ENCODE data around the gene FBXO44. TPM values are rescaled to one million over a fixed set of nuclear protein-coding genes. Genes with fewer than 3 reads are reported as not detected.

Gene FBXO44
- total RNA-seq, 1 experiment from 2014 or later: not detected

DNA sequence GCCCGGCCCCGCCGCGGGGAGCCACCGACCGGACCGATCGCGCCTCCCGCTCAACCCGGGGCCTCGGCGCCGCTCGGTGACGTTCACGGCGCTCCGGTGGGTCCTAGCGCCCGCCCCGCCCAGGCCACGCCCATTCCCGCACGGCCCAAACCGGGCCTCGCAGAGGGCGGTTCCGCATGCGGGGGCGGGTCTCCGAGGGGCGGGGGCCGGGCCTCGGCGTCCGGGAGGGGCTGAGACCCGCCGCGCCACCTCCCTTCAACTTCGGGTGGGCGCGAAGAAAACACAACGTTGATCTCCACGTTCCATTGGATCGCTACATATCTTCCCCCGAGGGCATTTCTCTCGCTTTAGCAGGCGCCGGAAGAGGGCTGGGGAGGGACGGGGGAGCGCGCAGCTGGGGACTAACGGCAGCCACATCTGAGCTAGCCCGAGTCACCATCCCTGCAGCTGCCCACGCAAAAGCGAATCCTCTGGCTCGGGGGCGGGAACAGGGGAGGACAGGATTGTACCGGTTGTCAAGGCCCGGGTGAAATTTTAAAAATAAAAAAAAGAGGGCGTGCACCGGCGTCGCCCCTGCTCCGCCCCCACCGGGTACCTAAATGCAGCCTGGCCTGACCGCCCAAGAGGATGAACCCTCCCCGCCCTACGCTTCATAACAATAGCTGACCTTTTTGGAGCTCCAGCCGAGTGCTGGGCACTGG is 26.5 kb downstream of the FBXO44 start, which contains the start of gene MAD2L2:
Gene MAD2L2 (minus strand): TSS at position 78 of the 701 bp plus-strand sequence. CDS start 547 bp downstream, outside the sequence.
- DNase-seq: peak; percentile 94 to 96
- H3K27ac ChIP-seq: peak within 1 kb of the TSS; percentile 66
- no peaks in the 10 kb centered on the region for H3K27me3 ChIP-seq
- peaks cover 4% of the 10 kb centered on the region; the same call in 1 of the 2 replicates for H3K4me1 ChIP-seq
- H3K36me3 ChIP-seq: peaks cover 13% of the 10 kb centered on the region
- H3K4me3 ChIP-seq: peak within 1 kb of the TSS; percentile 84
- no peaks in the 10 kb centered on the region for H3K9me3 ChIP-seq (replicated peaks)

GRCh38 chr1:11682287-11682771 is 27.7 kb downstream of the FBXO44 start:
- H3K4me1 ChIP-seq: peaks cover 4% of the 10 kb centered on the region; the same call in 1 of the 2 replicates
- peaks cover 5% of the 10 kb centered on the region; the same call in 1 of the 2 replicates for H3K36me3 ChIP-seq
- DNase-seq: no peak
- H3K9me3 ChIP-seq (replicated peaks): no peaks in the 10 kb centered on the region
- H3K27me3 ChIP-seq: no peaks in the 10 kb centered on the region
- H3K27ac ChIP-seq: no peak overlapping the region
- H3K4me3 ChIP-seq: peak overlapping the region; percentile 84

GRCh38 chr1:11682799-11683198 is 28.1 kb downstream of the FBXO44 start:
- Histone ChIP-seq H3K36me3 (peaks cover 5% of the 10 kb centered on the region; the same call in 1 of the 2 replicates), H3K27ac (no peak overlapping the region), H3K4me1 (peaks cover 4% of the 10 kb centered on the region; the same call in 1 of the 2 replicates), H3K27me3 (no peaks in the 10 kb centered on the region), H3K9me3 (replicated peaks) (no peaks in the 10 kb centered on the region), H3K4me3 (no peak overlapping the region)
- DNase-seq: no peak

- H3K4me1 ChIP-seq: peaks cover 4% of the 10 kb centered on the region; the same call in 1 of the 2 replicates
- no peaks in the 10 kb centered on the region for H3K9me3 ChIP-seq (replicated peaks)
- no peak for DNase-seq
- no peaks in the 10 kb centered on the region for H3K36me3 ChIP-seq
- H3K27me3 ChIP-seq: no peaks in the 10 kb centered on the region
- no peak overlapping the region for H3K27ac ChIP-seq
- H3K4me3 ChIP-seq: no peak overlapping the region
Observed at GRCh38 chr1:11684070-11684469, 29.4 kb downstream of the FBXO44 start.

GRCh38 chr1:11685210-11685752 is 30.6 kb downstream of the FBXO44 start:
- H3K36me3 ChIP-seq: no peaks in the 10 kb centered on the region
- H3K27ac ChIP-seq: no peak overlapping the region
- peaks cover 13% of the 10 kb centered on the region for H3K4me1 ChIP-seq
- no peak for DNase-seq
- H3K9me3 ChIP-seq (replicated peaks): no peaks in the 10 kb centered on the region
- no peaks in the 10 kb centered on the region for H3K27me3 ChIP-seq
- H3K4me3 ChIP-seq: no peak overlapping the region

DNA sequence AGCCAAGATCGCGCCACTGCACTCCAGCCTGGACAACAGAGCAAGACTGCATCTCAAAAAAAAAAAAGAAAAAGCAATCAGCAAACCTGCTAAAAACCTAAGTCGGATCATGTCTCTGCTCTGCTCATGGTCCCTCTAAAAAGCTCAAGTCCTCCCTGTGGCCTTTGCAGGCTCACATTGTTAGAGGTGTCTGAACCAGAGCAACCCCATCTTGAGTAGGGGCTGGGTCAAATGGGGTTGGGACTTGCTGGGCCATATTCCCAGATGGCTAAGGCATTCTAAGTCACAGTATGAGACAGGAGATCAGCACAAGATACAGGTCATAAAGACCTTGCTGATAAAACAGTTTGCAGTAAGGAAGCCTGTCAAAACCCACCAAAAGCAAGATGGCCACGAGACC is 33.8 kb downstream of the FBXO44 start:
- H3K36me3 ChIP-seq: no peaks in the 10 kb centered on the region
- H3K4me1 ChIP-seq: peaks cover 25% of the 10 kb centered on the region
- no peaks in the 10 kb centered on the region for H3K9me3 ChIP-seq (replicated peaks)
- no peak overlapping the region for H3K4me3 ChIP-seq
- no peaks in the 10 kb centered on the region for H3K27me3 ChIP-seq
- no peak overlapping the region for H3K27ac ChIP-seq
- DNase-seq: no peak

GRCh38 chr1:11690397-11691301 is 36.0 kb downstream of the FBXO44 start:
- Histone ChIP-seq H3K27me3 (no peaks in the 10 kb centered on the region), H3K4me3 (peak overlapping the region; percentile 91), H3K27ac (peak overlapping the region; percentile 70), H3K36me3 (no peaks in the 10 kb centered on the region), H3K4me1 (peaks cover 36% of the 10 kb centered on the region), H3K9me3 (replicated peaks) (no peaks in the 10 kb centered on the region)
- DNase-seq: peak; percentile 56

DNA sequence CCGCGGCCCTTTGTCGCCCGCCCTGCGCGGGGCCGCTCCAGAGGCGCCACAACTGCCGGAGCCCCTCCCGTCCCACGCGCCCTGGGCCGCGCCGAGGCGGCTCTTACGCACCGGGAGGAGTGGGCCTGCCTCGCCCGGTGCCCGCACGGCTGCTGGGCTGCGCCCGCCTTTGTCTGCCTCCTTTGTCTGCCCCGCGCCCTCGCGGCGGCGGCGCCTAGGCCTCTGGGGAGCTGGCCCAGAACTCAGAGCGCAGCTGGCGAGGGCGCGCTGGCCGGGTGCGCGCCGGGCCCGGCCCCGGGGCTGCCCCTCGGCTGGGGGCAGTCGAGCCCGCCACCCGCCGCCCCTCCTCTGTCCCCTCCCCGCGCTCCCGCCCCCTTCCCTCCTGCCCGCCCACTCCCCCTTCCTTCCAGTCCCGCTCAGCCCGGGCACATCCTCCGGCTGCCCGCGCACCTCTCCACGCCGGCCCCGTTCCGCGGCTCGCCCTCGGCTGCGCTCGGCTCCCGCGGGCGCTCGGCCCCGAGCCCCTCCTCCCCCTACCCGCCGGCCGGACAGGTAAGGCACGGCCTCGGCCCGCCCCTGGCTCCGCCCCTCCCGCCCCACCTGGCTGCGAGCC is 36.7 kb downstream of the FBXO44 start, which contains the start of gene DRAXIN:
Gene DRAXIN (plus strand): TSS at position 409 of the 613 bp plus-strand sequence. CDS start 14,549 bp downstream, outside the sequence.
- Histone ChIP-seq H3K36me3 (no peaks in the 10 kb centered on the region), H3K4me1 (peaks cover 36% of the 10 kb centered on the region), H3K27ac (peak within 1 kb of the TSS; percentile 70), H3K9me3 (replicated peaks) (no peaks in the 10 kb centered on the region), H3K4me3 (peak within 1 kb of the TSS; percentile 91), H3K27me3 (no peaks in the 10 kb centered on the region)
- peak; percentile 76 to 78 for DNase-seq

DNA sequence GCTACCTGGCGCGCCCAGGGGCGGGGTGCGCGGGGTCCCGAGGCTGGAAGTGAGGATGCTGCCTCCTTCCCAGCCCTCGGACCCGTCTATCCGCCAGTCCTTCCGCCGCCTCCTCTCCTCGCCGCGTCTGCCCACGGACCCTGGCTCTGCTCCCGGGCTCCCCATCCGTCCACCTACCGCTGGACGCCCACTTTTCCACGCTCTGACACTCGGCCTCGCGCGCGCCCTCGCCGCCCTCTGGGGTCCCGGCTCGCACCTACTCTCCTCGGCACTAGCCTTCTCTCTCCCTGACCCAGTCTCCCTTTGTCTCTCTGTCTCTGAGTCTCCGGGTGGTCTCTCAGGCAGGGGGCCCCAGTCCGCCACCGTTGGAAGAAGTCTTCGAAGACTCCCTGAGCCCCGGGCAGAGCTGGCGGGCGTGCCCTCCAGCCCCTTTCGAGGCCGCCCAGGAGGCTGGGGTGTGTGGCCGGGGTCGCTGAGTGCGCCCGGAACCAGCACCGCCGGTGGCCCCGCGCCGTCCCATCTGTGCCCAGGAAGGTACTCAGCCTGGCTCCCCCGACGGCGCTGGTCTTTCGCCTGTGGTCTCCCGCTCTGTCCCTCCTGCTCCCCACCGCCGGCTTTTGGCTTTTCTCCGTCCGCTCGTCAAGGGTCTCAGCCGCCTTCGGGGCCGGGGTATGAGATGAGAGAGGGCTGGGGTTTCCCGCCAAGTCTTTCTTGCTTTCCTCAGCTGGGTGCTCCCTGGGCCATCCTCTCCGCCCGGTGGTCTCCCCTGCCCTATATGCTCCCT is 37.4 kb downstream of the FBXO44 start:
- Histone ChIP-seq H3K36me3 (no peaks in the 10 kb centered on the region), H3K27ac (no peak overlapping the region), H3K4me3 (peak overlapping the region; percentile 91), H3K4me1 (peaks cover 36% of the 10 kb centered on the region), H3K9me3 (replicated peaks) (no peaks in the 10 kb centered on the region), H3K27me3 (no peaks in the 10 kb centered on the region)
- no peak for DNase-seq

GRCh38 chr1:11693024-11693590 is 38.4 kb downstream of the FBXO44 start:
- H3K27me3 ChIP-seq: no peaks in the 10 kb centered on the region

GRCh38 chr1:11693917-11694316 is 39.2 kb downstream of the FBXO44 start:
- Histone ChIP-seq H3K4me1 (peaks cover 44% of the 10 kb centered on the region), H3K36me3 (no peaks in the 10 kb centered on the region), H3K4me3 (no peak overlapping the region), H3K27ac (no peak overlapping the region), H3K9me3 (replicated peaks) (no peaks in the 10 kb centered on the region), H3K27me3 (no peaks in the 10 kb centered on the region)
- no peak for DNase-seq

More at GRCh38 chr1:11693024-11693590, 38.4 kb downstream of the FBXO44 start:
- Histone ChIP-seq H3K9me3 (replicated peaks) (no peaks in the 10 kb centered on the region), H3K4me3 (no peak overlapping the region), H3K36me3 (no peaks in the 10 kb centered on the region), H3K4me1 (peaks cover 38% of the 10 kb centered on the region), H3K27ac (no peak overlapping the region)
- peak; percentile 70 to 75 for DNase-seq

DNA sequence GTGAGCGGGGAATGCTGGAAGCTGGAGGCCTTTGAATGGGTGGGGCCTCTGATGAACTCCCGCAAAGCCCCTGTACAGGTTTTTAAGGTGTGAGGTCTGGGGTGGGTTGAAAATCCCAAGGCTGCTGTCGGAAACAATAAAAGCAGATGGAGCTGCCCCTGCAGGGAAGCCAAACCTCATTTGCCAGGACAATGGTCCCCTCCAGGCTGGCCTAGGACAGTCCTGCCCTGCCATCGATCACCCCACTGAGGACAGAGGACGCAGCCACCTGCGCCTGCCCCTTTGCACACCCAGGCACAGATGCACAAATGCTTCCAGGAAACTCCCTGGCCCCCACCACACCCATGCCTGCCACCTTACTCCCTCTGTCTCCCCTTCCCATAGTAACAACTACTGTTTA is 41.2 kb downstream of the FBXO44 start:
- H3K9me3 ChIP-seq (replicated peaks): no peaks in the 10 kb centered on the region
- no peaks in the 10 kb centered on the region for H3K27me3 ChIP-seq
- no peak overlapping the region for H3K27ac ChIP-seq
- H3K4me1 ChIP-seq: peaks cover 40% of the 10 kb centered on the region
- H3K36me3 ChIP-seq: no peaks in the 10 kb centered on the region
- H3K4me3 ChIP-seq: no peak overlapping the region
- no peak for DNase-seq

DNA sequence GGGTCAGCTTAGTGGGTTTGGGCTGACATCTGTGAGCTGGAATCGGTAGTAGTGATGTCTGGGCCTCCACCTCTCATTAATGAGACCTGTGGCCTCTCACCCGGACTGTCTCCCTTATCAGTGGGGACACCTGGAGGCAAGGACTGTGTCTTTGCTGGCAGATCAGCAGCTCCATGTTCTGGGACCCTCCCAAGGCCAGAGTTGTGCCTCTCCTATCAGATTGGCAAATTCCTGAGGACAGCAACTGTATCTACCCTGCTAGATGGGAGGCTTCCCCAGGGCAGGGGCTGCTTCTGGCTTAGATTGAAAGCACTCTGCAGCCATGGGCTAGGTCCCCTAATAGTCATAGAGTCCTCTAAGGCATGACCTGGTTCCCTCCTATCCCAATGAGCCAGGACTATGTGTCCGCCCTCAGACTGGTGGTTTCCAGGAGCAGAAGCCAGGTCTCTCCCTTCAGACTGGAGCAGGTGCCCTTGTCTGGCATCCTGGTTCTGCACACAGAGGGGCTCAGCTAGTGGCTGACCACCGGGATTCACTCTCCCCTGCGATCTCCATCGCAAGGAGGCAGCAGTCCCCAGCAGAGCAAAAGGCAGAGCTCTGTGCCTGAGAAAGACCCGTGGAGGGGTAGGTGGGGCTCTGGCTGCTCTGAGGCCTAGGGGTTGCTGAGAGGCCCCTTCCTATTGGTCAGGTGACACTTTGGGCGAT is 42.7 kb downstream of the FBXO44 start:
- no peak for DNase-seq
- H3K4me3 ChIP-seq: no peak overlapping the region
- no peaks in the 10 kb centered on the region for H3K27me3 ChIP-seq
- H3K4me1 ChIP-seq: peaks cover 48% of the 10 kb centered on the region
- no peaks in the 10 kb centered on the region for H3K36me3 ChIP-seq
- H3K9me3 ChIP-seq (replicated peaks): no peaks in the 10 kb centered on the region
- no peak overlapping the region for H3K27ac ChIP-seq

Measured in SJCRH30 (cell line).